Astrocyte (in vitro differentiated cells and primary cell): ENCODE data around the gene NSMCE1.

ENCODE experiments used
- CTCF ChIP-seq: IDR thresholded peaks from 2 replicates; pipeline ENCODE4 v1.5.1; 2011; ENCODE audit warnings: low read depth, mild to moderate bottlenecking, inconsistent platforms, low read length, moderate library complexity; ENCODE audit not compliant: insufficient read depth
- EZH2 ChIP-seq: IDR thresholded peaks from 2 replicates; pipeline ENCODE4 v1.6.1; 2012; ENCODE audit warnings: mild to moderate bottlenecking, low read length, inconsistent platforms; ENCODE audit not compliant: insufficient read depth

DNA sequence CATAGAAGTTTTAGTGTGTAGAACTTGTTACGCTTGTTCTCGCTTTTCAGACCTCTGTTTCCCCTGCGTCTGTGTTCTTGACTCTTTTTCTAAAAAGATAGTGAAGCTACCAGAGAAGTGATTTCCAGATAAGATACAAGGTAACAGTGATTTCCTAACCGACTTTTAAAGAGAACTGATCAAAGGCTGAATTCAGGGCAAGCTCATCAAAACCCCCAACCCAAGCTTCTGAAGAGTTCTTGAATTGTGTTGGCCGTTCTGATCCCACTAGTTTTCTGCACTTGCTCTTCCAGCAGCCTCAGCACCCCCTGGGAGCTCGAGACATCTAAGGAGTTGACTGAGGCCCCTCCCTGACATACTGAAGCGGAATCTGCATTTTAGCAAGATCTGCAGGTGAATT lies 12.7 kb upstream of the NSMCE1 start:
- TF ChIP-seq CTCF (no peak), EZH2 (no peak)
